Fibroblast of gingiva (primary cell): ENCODE results near the gene GPR84.
A peak's percentile ranks its signal among the peaks of the same experiment; 100 is the strongest.

Experiments used
- DNase-seq: peaks from one replicate; pipeline ENCODE4 v3.0.0-alpha.2; 2011; ENCODE audit warnings: low read depth

GPR84 gene

DNA sequence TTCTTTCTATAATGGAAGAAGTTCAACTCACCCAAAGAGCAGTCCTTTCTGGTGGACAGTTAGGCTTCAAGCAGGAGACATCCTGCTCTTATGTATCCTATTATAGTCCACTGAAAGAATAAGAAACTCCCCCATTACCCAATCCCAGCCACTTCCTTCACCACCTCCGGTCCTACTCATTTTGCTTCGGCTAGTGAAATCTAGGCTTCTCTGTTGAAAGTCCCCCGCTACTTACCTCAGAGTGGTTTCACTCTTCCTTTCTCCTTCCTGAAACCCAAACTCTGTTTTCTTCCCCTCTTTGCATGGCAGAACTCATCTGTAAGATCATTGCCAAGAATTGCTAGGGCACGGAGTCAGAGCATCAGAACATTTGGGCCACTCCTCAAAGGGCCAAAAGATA, at the start of gene GPR84:
Gene GPR84, minus strand, starts transcription at position 74 of the 400 bp plus-strand sequence. CDS start 635 bp downstream, outside the sequence.
- DNase-seq = no peak

GRCh38 chr12:54413284-54414190, 49.3 kb upstream of the GPR84 start:
- DNase-seq = peak; percentile 29

DNA sequence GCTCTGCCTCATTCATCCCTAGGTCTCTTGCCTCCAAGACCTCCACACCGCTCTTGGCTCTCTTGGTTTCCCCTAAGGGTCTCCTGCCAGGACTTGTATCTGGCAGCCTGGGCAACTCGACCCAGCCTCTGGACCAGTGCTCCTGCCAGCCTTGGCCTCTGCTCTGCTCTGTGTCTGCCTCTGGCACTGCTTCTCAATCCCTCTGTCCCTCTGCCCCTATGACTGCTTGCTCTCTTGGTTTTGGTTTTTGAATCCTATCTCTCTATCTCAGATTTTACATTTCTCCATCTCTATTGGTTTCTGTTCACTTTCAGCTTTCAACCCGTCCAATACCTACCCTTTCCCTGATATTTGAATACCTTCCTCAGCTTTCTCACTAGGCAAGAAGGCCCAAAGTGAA, 48.5 kb upstream of the GPR84 start:
- no peak for DNase-seq

DNA sequence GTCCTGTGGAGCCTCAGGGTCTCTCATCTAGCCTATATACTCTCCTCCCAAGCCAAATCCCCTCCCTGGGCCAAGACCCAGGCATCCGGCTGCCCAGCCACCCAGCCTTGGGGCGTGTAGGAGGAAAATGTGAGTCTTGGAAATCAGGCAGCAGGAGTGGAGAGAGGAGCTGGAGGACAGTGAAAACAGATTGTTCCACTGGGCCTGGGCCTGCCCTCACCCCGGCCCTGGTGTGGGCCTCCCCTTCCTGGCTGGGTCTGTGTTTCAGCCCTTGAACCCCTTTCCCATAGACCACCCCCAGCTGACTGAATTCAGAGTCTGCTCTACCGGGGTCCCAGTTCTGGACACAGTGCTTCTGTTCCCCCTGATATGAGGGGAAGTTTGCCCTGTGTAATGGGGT, 48.1 kb upstream of the GPR84 start:
- DNase-seq = no peak

GRCh38 chr12:54411391-54412241, 47.3 kb upstream of the GPR84 start:
- DNase-seq = peak; percentile 96

- no peak for DNase-seq
Measured at GRCh38 chr12:54409267-54409666, 45.0 kb upstream of the GPR84 start.

DNA sequence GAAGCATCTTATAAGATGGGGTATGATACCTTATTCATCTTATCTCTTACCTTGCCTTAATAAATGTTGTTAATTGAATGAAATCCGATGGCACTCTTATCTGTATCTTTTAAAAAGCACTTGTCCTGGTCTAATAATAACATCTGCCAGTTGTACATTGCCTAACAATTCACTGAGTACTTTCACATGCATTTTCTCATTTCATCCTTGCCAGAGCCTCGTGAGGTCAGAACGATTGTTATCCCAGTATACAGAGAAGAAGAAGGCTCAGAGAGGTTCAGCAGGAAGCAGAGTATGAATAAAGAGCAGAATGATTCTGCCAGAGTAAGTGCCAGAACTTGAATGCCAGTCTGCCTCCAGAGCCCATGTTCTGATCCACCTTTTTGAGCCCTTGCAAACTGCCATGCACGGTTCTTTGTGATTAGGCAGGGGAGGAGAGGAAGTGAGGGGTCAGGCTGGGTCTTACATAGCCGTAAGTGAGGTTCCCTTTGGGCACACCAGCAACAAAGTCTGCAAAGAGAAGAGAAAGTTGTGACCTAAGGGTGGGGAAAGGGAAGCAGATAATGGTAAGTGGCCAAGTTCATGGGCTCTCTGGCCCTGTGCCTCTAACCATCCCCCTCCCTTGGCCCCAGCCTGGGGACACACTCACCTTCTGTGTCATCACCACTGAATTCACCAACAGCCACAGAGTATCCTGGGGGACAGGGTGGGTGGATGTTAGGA, 43.1 kb upstream of the GPR84 start:
- no peak for DNase-seq

GRCh38 chr12:54405573-54405972, 41.3 kb upstream of the GPR84 start:
- DNase-seq = no peak

- no peak for DNase-seq
Measured at GRCh38 chr12:54405106-54405505, 40.8 kb upstream of the GPR84 start.

- peak; percentile 46 for DNase-seq
Measured at GRCh38 chr12:54404061-54405004, 40.0 kb upstream of the GPR84 start.

- DNase-seq = no peak
Measured at GRCh38 chr12:54401119-54401518, 36.8 kb upstream of the GPR84 start.

DNA sequence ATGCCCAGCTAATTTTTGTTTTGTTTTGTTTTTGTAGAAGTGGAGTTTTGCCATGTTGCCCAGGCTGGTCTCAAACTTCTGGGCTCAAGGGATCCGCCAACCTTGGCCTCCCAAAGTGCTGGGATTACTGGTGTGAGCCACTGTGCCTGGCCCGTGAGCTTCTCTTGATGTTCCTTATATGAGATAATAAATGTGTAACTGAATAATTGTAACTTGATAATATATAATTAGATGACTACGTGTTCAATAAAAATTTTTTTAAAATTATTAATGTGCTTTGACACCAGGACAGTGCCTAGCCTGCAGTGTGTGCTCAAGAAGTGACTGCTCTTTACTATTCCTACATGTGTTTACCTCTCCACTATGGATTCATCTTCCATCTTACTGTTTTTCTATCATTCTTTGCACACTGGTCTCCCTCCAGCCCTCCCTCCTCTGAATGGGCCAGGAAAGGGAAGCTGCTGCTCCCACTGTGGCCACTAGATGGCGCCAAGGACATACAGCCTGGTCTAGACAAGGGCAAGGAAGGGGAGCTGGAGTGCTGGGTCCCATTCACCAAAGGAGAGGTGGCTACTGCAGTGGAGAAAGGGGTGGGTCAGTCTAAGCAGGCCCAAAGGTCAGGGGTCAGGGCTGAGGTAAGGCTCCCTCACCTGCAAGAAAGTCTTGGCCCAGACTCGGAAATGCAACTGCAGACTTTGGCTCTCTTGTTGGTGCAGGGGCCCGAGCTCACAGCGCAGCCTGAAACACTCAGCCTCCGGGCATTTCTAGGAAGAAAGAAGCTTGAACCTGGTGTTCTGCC, 34.9 kb upstream of the GPR84 start:
- DNase-seq = peak; percentile 76

GRCh38 chr12:54398218-54398617, 33.9 kb upstream of the GPR84 start:
- DNase-seq = no peak

GRCh38 chr12:54397157-54397556, 32.9 kb upstream of the GPR84 start:
- no peak for DNase-seq

DNA sequence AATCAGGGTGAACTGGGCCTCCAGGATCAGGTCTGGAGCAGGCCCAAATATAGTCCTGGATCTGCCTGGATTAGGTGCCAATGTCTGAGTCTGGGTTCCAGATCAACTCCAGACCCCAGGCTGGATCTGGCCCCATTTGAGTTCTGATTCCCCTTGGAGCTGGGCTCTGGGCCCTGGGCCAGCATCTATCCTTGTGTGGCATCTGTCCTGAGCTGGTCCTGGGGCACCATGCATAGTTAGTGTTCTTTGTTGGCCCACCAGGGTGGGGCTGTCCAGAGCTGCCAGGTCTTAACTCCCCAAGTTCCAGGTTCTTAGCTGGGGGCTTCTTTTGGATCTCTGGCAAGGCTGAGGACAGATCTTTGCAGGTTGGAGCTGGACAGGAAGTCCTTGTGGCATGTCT, 31.3 kb upstream of the GPR84 start:
- DNase-seq = no peak

DNA sequence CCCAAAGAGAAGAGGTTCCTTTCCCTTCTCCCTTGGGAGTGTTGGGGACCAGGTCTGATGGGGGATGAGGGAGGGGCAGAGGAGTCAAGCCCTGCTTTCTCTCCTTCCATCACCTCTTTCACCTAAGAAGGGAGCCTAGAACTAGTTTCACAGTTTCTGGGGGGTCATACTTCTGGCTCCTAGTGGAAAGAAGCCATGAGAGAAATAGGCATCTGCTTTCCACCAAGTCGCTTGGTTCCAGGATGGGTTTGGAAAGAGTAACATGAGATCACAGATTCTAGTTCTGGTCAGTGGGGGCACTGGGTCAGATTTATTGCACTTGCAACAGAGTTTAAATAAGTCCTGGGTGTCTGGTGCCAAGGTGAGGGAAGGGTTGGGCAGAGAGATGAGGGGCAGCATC, 30.7 kb upstream of the GPR84 start:
- DNase-seq = no peak

- peak; percentile 51 for DNase-seq
Measured at GRCh38 chr12:54394281-54394719, 30.0 kb upstream of the GPR84 start.

DNA sequence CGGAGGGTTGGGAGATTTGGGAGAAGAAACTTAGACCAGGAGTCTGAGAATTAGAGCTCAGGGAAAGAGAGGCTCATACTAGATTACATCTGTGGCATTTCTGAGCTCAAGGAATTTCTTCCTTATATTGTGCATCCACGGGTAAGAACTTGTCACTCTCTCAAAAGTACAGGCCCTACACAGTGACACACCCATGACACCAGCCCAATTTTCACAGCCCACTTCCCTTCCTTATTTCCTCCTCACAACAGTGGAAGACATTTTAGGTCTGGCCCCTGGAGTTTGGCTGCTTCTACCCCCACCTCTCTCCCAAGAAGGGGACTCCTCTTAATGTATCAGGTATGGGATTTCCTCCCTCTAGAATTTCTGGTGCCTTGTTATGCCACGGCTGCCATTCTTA, 29.5 kb upstream of the GPR84 start:
- DNase-seq = no peak

DNA sequence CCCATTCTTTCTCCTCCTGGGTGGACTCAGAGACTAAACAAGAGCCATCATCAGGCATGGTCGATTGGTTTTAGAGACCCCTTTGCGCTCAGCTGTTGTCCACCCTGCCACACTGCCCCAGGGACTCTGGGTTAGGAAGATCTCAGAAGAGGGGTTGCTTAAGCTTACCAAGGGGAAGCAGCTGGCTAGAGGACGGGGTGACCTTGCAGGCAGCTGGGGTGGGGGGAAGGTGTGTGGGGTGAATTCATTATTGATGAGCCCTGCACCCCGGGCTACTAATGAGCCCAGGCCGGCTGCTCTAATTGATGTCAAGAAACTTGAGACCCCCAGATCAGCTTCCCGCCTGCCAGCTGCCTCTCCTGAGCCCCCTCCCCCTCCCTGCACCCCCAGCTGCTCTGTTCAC, 28.9 kb upstream of the GPR84 start:
- no peak for DNase-seq

DNA sequence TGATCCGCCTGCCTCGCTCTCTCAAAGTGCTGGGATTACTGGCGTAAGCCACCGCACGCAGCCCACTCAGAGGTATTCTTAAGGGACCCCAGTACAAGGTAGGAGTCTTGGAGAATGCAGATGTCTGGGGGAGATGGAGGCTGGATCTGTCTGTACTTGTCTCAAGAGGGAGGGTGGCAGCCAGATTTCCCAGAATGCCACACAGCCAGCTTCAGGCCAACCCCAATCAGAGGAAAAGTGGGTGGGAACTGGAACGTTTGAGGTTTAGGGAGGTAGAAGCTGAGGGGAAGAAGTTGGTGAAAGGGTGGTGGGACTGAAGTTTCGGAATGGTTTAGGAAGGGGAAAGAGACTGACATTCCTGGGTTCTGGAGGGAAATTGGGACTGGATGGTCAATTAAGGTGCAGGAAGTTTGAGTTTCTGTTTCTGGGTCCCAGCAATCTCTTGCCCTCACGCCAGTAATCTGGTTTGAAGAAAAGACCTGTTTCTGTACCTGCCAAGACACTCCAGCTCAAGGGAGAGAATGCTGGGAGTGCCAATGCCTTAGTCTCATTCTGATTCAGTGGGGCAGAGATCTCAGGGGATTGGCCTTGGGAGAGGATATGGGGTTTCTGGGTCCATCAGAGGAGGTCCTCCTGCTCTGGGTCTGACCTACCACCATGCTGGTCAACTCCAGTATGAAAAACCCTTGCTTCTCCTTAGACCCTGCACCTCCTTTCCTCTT, 28.4 kb upstream of the GPR84 start:
- DNase-seq = no peak
